ENCODE results near the gene SLC22A23. TPM values are rescaled to one million over a fixed set of nuclear protein-coding genes. Genes with fewer than 3 reads are reported as not detected.
A peak's percentile ranks its signal among the peaks of the same experiment; 100 is the strongest.

Gene SLC22A23
- total RNA-seq, 4 donors from 2014 or later: 26.6 to 42.6 (median 37.6) TPM

DNA sequence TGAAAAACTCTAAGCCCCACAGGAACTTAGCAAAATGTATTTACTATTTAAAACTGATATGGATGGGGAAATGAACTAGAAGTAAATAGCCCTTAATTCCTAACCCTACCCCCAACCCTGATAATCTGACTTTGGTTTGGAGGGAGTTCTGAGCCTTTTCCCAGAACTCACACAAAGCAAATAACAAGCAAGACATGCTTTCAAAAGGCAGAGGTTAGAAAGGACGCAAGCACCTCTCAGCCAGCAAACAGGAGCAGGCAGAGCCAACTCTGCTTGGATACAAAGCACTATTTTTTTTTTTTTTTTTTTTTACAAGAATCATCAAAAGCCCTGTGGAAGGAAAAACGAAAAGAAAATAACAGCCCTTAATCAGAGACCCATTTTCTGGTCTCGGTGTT is 58.7 kb downstream of the SLC22A23 start:
- H3K36me3 ChIP-seq: peaks cover 0 to 16% (median 0%) of the 10 kb centered on the region in 3 donors
- WGBS, 2 donors: 25 to 34% methylated on average over 3 of the region's 3 CpGs
- no peaks in the 10 kb centered on the region for H3K9me3 ChIP-seq
- H3K27me3 ChIP-seq: no peaks in the 10 kb centered on the region
- H3K4me3 ChIP-seq: no peak overlapping the region
- DNase-seq: no peak
- H3K27ac ChIP-seq: peak overlapping the region in 1 of 4 donors; percentile 3
- peaks cover under 1 to 51% (median 26%) of the 10 kb centered on the region in 3 donors for H3K4me1 ChIP-seq
- TF ChIP-seq POLR2A (IDR thresholded peaks at IDR 0.05) (no peak), CTCF (IDR thresholded peaks at IDR 0.05) (no peak)
- intact Hi-C loops (cut with DNase I): no loop called here

DNA sequence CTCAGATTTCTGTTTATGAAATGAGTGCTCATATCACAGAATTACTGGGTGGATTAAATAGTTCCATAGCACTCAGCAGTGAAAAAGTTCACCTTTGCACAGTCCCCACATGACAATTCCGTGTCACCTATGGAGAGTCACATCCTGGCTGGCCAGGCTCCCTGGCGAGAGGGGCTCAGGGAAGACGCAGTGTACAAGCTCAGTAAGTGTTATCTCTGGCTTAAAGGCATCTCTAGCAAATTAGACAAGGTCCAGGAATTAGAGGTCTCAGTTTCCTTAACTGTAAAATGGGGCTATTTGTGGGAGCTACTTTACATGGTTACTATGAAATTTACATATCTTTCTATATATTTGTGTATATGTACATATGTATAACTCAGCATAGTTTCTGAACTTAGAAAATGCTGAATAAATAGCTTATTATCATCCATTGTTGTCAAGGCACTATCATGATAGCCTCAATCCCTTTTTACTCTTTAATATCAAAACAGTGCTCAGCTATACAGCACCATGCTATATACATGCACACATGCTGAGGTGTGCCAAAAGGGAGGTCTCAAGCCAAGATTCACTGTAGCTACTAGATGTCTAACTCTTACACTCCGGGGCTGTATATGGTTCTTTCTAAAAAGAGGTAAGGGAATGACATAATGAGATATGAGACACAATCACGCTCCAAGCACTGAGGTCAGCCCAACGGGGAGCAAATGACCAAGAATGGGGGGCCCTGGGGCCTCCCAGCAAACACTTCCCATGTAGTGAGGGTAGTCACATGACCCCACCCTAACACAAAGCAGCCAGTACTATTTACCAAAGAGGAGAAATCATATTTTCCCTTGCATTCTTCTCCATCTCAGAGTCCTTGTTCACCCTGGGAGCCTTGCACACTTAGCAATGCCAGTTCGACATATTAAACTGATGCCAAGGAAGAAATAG is 59.4 kb downstream of the SLC22A23 start:
- Histone ChIP-seq H3K27ac (peak overlapping the region in 3 of 4 donors; percentile 3 to 42 (median 9)), H3K4me1 (peaks cover under 1 to 51% (median 22%) of the 10 kb centered on the region in 3 donors), H3K36me3 (peaks cover 0 to 16% (median 0%) of the 10 kb centered on the region in 3 donors), H3K9me3 (no peaks in the 10 kb centered on the region), H3K4me3 (no peak overlapping the region), H3K27me3 (no peaks in the 10 kb centered on the region)
- DNase-seq: no peak
- WGBS, 2 donors: 70 to 71% methylated on average over 7 of the region's 7 CpGs
- no peak for TF ChIP-seq POLR2A (IDR thresholded peaks at IDR 0.05)
- no peak for TF ChIP-seq CTCF (IDR thresholded peaks at IDR 0.05)
- intact Hi-C loops (cut with DNase I): no loop called here

- no peaks in the 10 kb centered on the region for H3K27me3 ChIP-seq
- H3K4me1 ChIP-seq: peaks cover 9 to 51% (median 17%) of the 10 kb centered on the region in 3 donors
- WGBS, 2 donors: 64 to 67% methylated on average over 17 to 18 of the region's 19 CpGs
- intact Hi-C loops (cut with DNase I): no loop called here
- TF ChIP-seq CTCF (IDR thresholded peaks at IDR 0.05): no peak
- no peak for TF ChIP-seq POLR2A (IDR thresholded peaks at IDR 0.05)
- no peaks in the 10 kb centered on the region for H3K9me3 ChIP-seq
- H3K4me3 ChIP-seq: no peak overlapping the region
- H3K27ac ChIP-seq: peak overlapping the region in 3 of 4 donors; percentile 7 to 42 (median 9)
- no peak for DNase-seq
- H3K36me3 ChIP-seq: peaks cover 0 to 16% (median 0%) of the 10 kb centered on the region in 3 donors
Observed at GRCh38 chr6:3396503-3397180, 60.2 kb downstream of the SLC22A23 start.

- TF ChIP-seq POLR2A (IDR thresholded peaks at IDR 0.05): no peak
- TF ChIP-seq CTCF (IDR thresholded peaks at IDR 0.05): no peak
- no peak for DNase-seq
- 57 to 83% methylated on average over 3 to 7 of the region's 7 CpGs for WGBS, 2 donors
- Histone ChIP-seq H3K27ac (no peak overlapping the region), H3K36me3 (peaks cover 0 to 16% (median 0%) of the 10 kb centered on the region in 3 donors), H3K9me3 (no peaks in the 10 kb centered on the region), H3K4me1 (peaks cover 18 to 62% (median 24%) of the 10 kb centered on the region in 3 donors), H3K4me3 (no peak overlapping the region), H3K27me3 (no peaks in the 10 kb centered on the region)
- intact Hi-C loops (cut with DNase I): no loop called here
Observed at GRCh38 chr6:3394671-3395070, 62.2 kb downstream of the SLC22A23 start.

GRCh38 chr6:3393836-3394202 is 63.0 kb downstream of the SLC22A23 start:
- peaks cover 18 to 71% (median 24%) of the 10 kb centered on the region in 3 donors for H3K4me1 ChIP-seq
- intact Hi-C loops (cut with DNase I): no loop called here
- 86 to 90% methylated on average over 8 of the region's 8 CpGs for WGBS, 2 donors

More at GRCh38 chr6:3393836-3394202, 63.0 kb downstream of the SLC22A23 start:
- Histone ChIP-seq H3K27ac (no peak overlapping the region), H3K9me3 (no peaks in the 10 kb centered on the region), H3K36me3 (peaks cover 0 to 16% (median 0%) of the 10 kb centered on the region in 3 donors), H3K27me3 (no peaks in the 10 kb centered on the region), H3K4me3 (no peak overlapping the region)
- no peak for TF ChIP-seq POLR2A (IDR thresholded peaks at IDR 0.05)
- no peak for TF ChIP-seq CTCF (IDR thresholded peaks at IDR 0.05)
- DNase-seq: no peak
